Cardiac fibroblast (primary cell): ENCODE results near the gene LIN7B.
A peak's percentile ranks its signal among the peaks of the same experiment; 100 is the strongest.

Source experiments
- DNase-seq, 2 donors: peaks; one replicate each; pipeline versions ENCODE4 v3.0.0 to v3.0.0-alpha.2; 2010; ENCODE audit warnings: low read depth in 2 of 2
- H3K4me3 ChIP-seq, 2 donors: replicated peaks in 1 of 2; 1 replicate in 1 of 2; 2 replicates in 1 of 2; pipeline ENCODE4 v1.5.1; 2011; ENCODE audit warnings: low read depth in 2 of 2, low read length in 2 of 2, mild to moderate bottlenecking in 2 of 2, moderate library complexity in 1 of 2
- CTCF ChIP-seq: IDR thresholded peaks from one replicate; pipeline ENCODE4 v1.5.1; 2011; ENCODE audit warnings: low read depth, mild to moderate bottlenecking, low read length, inconsistent platforms

Gene LIN7B

GRCh38 chr19:49153167-49153809, 39.1 kb downstream of the LIN7B start:
- no peak overlapping the region for H3K4me3 ChIP-seq
- DNase-seq, result no peak
- no peak for TF ChIP-seq CTCF

DNA sequence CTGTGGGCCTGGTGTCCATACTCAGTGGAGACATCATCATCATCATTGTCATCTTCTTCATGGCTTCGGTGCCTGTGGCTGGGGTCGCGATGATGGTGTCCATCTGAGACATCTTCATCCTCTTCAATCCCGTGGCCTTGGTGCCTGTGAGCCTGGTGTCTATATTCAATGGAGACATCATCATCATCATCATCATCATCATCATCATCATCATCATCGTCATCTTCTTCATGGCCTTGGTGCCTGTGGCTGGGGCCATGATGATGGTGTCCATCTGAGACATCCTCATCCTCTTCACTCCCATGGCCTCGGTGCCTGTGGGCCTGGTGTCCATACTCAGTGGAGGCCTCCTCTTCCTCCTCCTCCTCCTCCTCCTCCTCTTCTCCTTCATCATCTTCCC, 40.1 kb downstream of the LIN7B start:
- H3K4me3 ChIP-seq, result no peak overlapping the region
- no peak for DNase-seq
- no peak for TF ChIP-seq CTCF

GRCh38 chr19:49155005-49155819, 41.0 kb downstream of the LIN7B start, which contains the start of gene HRC:
HRC (minus strand) TSS chr19:49155396; CDS start chr19:49155237, 159 bp downstream.
- TF ChIP-seq CTCF, result no peak
- no peak for DNase-seq
- H3K4me3 ChIP-seq, result no peak within 1 kb of the TSS

GRCh38 chr19:49155820-49156346, 41.7 kb downstream of the LIN7B start:
- H3K4me3 ChIP-seq, result no peak overlapping the region
- no peak for DNase-seq
- no peak for TF ChIP-seq CTCF

GRCh38 chr19:49157445-49158224, 43.5 kb downstream of the LIN7B start, which contains the start of gene TRPM4:
TRPM4 (plus strand) TSS chr19:49157792; CDS start chr19:49157867, 75 bp downstream.
- no peak for TF ChIP-seq CTCF
- peak within 1 kb of the TSS; percentile 98 for H3K4me3 ChIP-seq
- DNase-seq, result peak; percentile 70 to 82

DNA sequence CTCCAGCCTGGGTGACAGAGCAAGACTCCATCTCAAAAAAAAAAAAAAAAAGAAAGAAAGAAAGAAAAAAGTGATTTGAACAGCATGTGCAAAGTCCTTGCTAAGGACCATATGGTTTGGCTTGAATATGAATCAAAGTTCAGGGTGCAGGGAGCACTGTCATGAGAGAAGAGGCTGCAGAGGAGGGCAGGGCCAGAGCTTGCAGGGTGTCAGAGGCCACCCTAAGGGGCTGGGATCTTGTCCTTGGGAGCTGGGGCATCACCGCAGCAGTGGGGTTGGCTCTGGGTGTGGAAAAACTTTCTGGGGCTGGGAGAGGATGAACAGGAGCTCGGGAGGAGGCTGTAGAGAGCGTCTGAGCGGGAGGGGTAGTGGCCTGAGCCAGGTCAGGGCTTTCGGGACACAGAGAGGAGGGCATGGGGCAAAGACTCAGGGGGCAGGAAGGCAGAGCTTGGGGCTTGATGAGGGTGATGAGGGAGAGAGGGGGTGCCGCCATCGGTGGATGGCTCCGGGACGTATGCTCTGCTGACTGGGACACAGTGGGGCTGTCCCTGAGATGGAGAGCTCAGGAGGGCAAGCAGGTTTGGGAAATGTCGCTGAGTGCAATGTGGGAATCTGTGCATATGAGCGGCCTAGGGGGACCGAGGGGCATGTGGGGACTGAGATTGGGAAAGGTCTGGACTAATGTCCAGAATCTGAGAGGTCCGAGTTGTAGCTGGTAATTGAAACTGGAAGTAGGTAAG, 46.5 kb downstream of the LIN7B start:
- no peak overlapping the region for H3K4me3 ChIP-seq
- TF ChIP-seq CTCF, result no peak
- no peak for DNase-seq
